NB4 (cell line): ENCODE results near the gene GTF2H1.

Experiments used
- POLR2A ChIP-seq: IDR thresholded peaks from 2 replicates; pipeline ENCODE4 v1.6.1; 2011; ENCODE audit warnings: mild to moderate bottlenecking; ENCODE audit not compliant: insufficient read length; ENCODE audit errors: extremely low read depth
- TF ChIP-seq, protein P1 (sequence below): IDR thresholded peaks from one replicate; pipeline ENCODE4 v1.5.1; 2012; ENCODE audit warnings: low read depth, low read length
- TF ChIP-seq, protein P2 (sequence below): IDR thresholded peaks from 2 replicates; pipeline ENCODE4 v1.6.1; 2011; ENCODE audit warnings: low read depth, low read length

DNA sequence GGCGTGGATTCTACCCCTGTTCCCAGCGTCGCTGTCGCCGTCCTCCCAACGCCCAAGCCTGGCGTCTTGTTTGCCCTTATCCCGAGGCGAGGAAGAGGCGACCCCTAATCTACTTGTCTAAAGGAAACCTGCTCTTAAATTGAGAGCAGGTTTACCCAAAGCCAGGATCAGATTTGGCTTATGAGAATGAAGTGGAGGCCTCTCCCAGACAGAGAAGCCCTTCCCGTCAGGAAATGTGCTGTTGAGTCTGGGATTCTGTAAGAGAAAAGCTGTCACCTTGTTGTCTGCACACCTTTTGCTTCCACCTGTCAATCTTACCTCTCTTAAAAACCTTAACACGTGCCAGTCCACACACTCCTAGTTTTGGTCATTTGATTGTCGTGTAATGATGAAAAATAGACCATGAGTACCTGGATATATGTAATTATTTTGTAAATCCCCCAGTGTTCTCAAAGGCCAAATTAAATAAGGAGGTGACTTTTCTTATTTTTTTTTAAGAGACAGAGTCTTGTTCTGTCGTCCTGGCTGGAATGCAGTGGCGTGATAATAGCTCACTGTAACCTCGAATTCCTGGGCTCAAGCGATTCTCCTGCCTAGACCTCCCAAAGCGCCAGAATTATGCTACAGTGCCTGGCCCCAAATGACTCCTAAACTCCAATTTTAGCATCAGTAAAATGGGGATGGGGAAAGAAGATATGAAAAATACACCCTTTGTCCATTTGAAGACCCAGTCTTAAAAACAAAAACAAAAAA is 627 bp downstream of the GTF2H1 start:
- TF ChIP-seq, protein P1, sequence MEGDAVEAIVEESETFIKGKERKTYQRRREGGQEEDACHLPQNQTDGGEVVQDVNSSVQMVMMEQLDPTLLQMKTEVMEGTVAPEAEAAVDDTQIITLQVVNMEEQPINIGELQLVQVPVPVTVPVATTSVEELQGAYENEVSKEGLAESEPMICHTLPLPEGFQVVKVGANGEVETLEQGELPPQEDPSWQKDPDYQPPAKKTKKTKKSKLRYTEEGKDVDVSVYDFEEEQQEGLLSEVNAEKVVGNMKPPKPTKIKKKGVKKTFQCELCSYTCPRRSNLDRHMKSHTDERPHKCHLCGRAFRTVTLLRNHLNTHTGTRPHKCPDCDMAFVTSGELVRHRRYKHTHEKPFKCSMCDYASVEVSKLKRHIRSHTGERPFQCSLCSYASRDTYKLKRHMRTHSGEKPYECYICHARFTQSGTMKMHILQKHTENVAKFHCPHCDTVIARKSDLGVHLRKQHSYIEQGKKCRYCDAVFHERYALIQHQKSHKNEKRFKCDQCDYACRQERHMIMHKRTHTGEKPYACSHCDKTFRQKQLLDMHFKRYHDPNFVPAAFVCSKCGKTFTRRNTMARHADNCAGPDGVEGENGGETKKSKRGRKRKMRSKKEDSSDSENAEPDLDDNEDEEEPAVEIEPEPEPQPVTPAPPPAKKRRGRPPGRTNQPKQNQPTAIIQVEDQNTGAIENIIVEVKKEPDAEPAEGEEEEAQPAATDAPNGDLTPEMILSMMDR = no peak
- no peak for TF ChIP-seq POLR2A
- TF ChIP-seq, protein P2, sequence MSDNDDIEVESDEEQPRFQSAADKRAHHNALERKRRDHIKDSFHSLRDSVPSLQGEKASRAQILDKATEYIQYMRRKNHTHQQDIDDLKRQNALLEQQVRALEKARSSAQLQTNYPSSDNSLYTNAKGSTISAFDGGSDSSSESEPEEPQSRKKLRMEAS = peak; percentile 72
